ENCODE measurements around the gene FAM3D.

DNA sequence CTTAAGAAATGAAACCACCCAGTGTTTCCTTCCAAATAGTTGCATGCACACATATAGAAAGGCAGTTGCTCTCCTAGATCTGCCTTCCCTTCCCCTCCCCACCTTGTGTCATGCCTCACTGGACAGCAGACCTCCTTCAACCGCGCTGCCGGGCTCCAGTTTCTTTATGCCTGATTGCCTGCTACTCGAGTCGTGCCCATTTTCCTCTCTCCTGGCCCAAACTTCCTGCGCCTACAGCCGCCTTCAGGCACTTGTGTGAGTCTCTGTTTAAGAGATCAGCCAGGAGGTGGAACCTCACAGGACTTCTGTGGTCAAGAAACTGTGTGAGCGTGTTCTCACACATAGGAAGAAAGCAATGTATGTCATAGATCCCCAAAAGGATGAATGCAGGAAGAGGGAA, 80.6 kb downstream of the FAM3D start:
- no peak for TF ChIP-seq CTCF (IDR thresholded peaks at IDR 0.05)
- TF ChIP-seq POLR2AphosphoS5 (IDR thresholded peaks at IDR 0.05), result no peak
